HCT116 (cell line): ENCODE results near the gene PPFIA2. TPM values are rescaled to one million over a fixed set of nuclear protein-coding genes. Genes with fewer than 3 reads are reported as not detected.

Experiments used
- ATAC-seq: fragments of 200-7000 bp; cut with Tn5 transposase; 2 replicates; pipeline ENCODE4 v1.9.1; 2020; ENCODE audit warnings: mild to moderate bottlenecking, moderate library complexity
- BruUV-seq: library from RNA; stranded (reverse); fragments of 400-500 nt; replicated peaks from 2 replicates; lab custom pipeline; 2021; lab: Mats Ljungman, UMichigan
- CTCF ChIA-PET: fragments of 300-600 bp; sonication (Branson Sonifier 250); formaldehyde crosslinking; loops from one replicate; lab custom pipeline; 2021; ENCODE audit warnings: antibody characterized with exemption; lab: Charles Lee
- POLR2A ChIA-PET: fragments of 300-600, 350-600 bp; sonication (Branson Sonifier 250); formaldehyde crosslinking; loops from one replicate; lab custom pipeline; 2021; ENCODE audit warnings: antibody characterized with exemption; lab: Charles Lee
- RAD21 ChIA-PET, 2 experiments: fragments of 300-600 bp; sonication (Branson Sonifier 250); formaldehyde crosslinking; loops; one replicate each; lab custom pipeline; 2023; ENCODE audit warnings: low total read pairs in 2 of 2; ENCODE audit not compliant: uncharacterized antibody in 2 of 2, unreplicated experiment in 2 of 2, low non-redundant PET in 1 of 2; lab: Charles Lee
- DNase-seq: peaks from one replicate; pipeline ENCODE4 v3.0.0-alpha.2; 2010; ENCODE audit warnings: low read depth, low spot score
- H2AFZ ChIP-seq: fragments of 200-600 bp; shearing (Covaris generic), sonication (generic); 2 replicates; pipeline ENCODE4 v1.6.1; 2017; ENCODE audit warnings: low read depth, mixed run types, mixed read lengths, antibody characterized with exemption, low read length; ENCODE audit not compliant: poor library complexity, severe bottlenecking
- H3K27ac ChIP-seq: 2 replicates; pipeline ENCODE4 v1.5.1; 2012; ENCODE audit warnings: low read depth, low read length
- H3K27me3 ChIP-seq: fragments of 200-600 bp; sonication (generic); 2 replicates; pipeline ENCODE4 v1.6.1; 2016; ENCODE audit warnings: mixed run types, low read length, mixed read lengths; ENCODE audit not compliant: insufficient read depth
- H3K36me3 ChIP-seq, 2 experiments: fragments of 200-500 bp in 1 of 2; fragments of 200-600 bp in 1 of 2; sonication (Bioruptor generic) in 1 of 2; sonication (generic) in 1 of 2; 2 replicates each; pipeline versions ENCODE4 v1.5.1 to v1.6.1; 2014 to 2016; ENCODE audit warnings: low read length in 2 of 2, inconsistent platforms in 1 of 2, mixed read lengths in 1 of 2, mixed run types in 1 of 2; ENCODE audit not compliant: insufficient read depth in 2 of 2, control insufficient read depth in 1 of 2
- H3K4me1 ChIP-seq, 2 experiments: fragments of 200-600 bp in 1 of 2; sonication (generic) in 1 of 2; 2 replicates each; pipeline versions ENCODE4 v1.5.1 to v1.6.1; 2012 to 2017; ENCODE audit warnings: low read length in 2 of 2, inconsistent platforms in 1 of 2, mild to moderate bottlenecking in 1 of 2, mixed read lengths in 1 of 2, mixed run types in 1 of 2, moderate library complexity in 1 of 2; ENCODE audit not compliant: insufficient read depth in 2 of 2, control insufficient read depth in 1 of 2
- H3K4me2 ChIP-seq: fragments of 200-600 bp; sonication (generic); 2 replicates; pipeline ENCODE4 v1.6.1; 2017; ENCODE audit warnings: mixed run types, low read length, mixed read lengths
- H3K4me3 ChIP-seq, 2 experiments: fragments of 200-600 bp in 1 of 2; sonication (generic) in 1 of 2; replicated peaks in 1 of 2; 2 replicates each; pipeline ENCODE4 v1.5.1; 2011 to 2016; ENCODE audit warnings: low read length in 2 of 2, control low read depth in 1 of 2, low read depth in 1 of 2, mild to moderate bottlenecking in 1 of 2, mixed read lengths in 1 of 2, mixed run types in 1 of 2
- H3K79me2 ChIP-seq: fragments of 200-600 bp; sonication (generic); 2 replicates; pipeline ENCODE4 v1.6.1; 2017; ENCODE audit warnings: mild to moderate bottlenecking, mixed run types, low read length, moderate library complexity, mixed read lengths; ENCODE audit not compliant: insufficient read depth
- H3K9ac ChIP-seq: fragments of 200-600 bp; sonication (generic); 2 replicates; pipeline ENCODE4 v1.6.1; 2016; ENCODE audit warnings: low read length, mixed read lengths
- H3K9me2 ChIP-seq: fragments of 200-600 bp; sonication (generic), shearing (Covaris generic); 2 replicates; pipeline ENCODE4 v1.6.1; 2017; ENCODE audit warnings: mixed run types, mild to moderate bottlenecking, moderate library complexity; ENCODE audit not compliant: insufficient read depth
- H3K9me3 ChIP-seq, 2 experiments: fragments of 200-500 bp in 1 of 2; fragments of 200-600 bp in 1 of 2; sonication (Bioruptor generic) in 1 of 2; sonication (generic) in 1 of 2; 2 replicates each; pipeline ENCODE4 v1.6.1; 2014 to 2017; ENCODE audit warnings: low read length in 2 of 2, mixed read lengths in 2 of 2, inconsistent platforms in 1 of 2, low read depth in 1 of 2, mild to moderate bottlenecking in 1 of 2, mixed run types in 1 of 2, moderate library complexity in 1 of 2; ENCODE audit not compliant: control insufficient read depth in 1 of 2, insufficient read depth in 1 of 2
- H4K20me1 ChIP-seq: fragments of 200-600 bp; sonication (generic), shearing (Covaris generic); 2 replicates; pipeline ENCODE4 v1.6.1; 2017; ENCODE audit warnings: mixed run types, mild to moderate bottlenecking, moderate library complexity; ENCODE audit not compliant: insufficient read depth
- CBX3 ChIP-seq: IDR thresholded peaks from 2 replicates; pipeline ENCODE4 v1.6.1; 2012; ENCODE audit warnings: low read depth
- CEBPB ChIP-seq: IDR thresholded peaks from 2 replicates; pipeline ENCODE4 v1.6.1; 2012; ENCODE audit warnings: low read depth
- CTCF ChIP-seq, 3 experiments: fragments of 200-600 bp in 1 of 3; sonication (generic) in 1 of 3; IDR thresholded peaks in 2 of 3; conservative IDR thresholded peaks in 1 of 3; 2 replicates each; pipeline ENCODE4 v1.5.1; 2012 to 2017; ENCODE audit warnings: low read depth in 2 of 3, low read length in 2 of 3, antibody characterized with exemption in 1 of 3, borderline replicate concordance in 1 of 3, control low read depth in 1 of 3, mild to moderate bottlenecking in 1 of 3, mixed read lengths in 1 of 3, mixed run types in 1 of 3, moderate library complexity in 1 of 3; ENCODE audit not compliant: insufficient read depth in 1 of 3
- ELF1 ChIP-seq: IDR thresholded peaks from 2 replicates; pipeline ENCODE4 v1.6.1; 2012; ENCODE audit warnings: low read depth, borderline replicate concordance
- EZH2phosphoT487 ChIP-seq: fragments of 200-600 bp; IDR thresholded peaks from 2 replicates; pipeline ENCODE4 v1.6.1; 2018; ENCODE audit warnings: antibody characterized with exemption, borderline replicate concordance
- FOSL1 ChIP-seq: IDR thresholded peaks from 2 replicates; pipeline ENCODE4 v1.6.1; 2012; ENCODE audit warnings: low read depth
- JUND ChIP-seq: IDR thresholded peaks from 2 replicates; pipeline ENCODE4 v1.6.1; 2012
- POLR2A ChIP-seq: IDR thresholded peaks from 2 replicates; pipeline ENCODE4 v1.7.0; 2011; ENCODE audit warnings: borderline replicate concordance; ENCODE audit not compliant: insufficient read depth, insufficient read length; ENCODE audit errors: extremely low read depth
- RAD21 ChIP-seq: IDR thresholded peaks from 2 replicates; pipeline ENCODE4 v1.6.1; 2012; ENCODE audit warnings: low read depth, mild to moderate bottlenecking
- SP1 ChIP-seq: IDR thresholded peaks from 2 replicates; pipeline ENCODE4 v1.6.1; 2012; ENCODE audit warnings: low read depth
- SRF ChIP-seq: IDR thresholded peaks from 2 replicates; pipeline ENCODE4 v1.6.1; 2012; ENCODE audit warnings: low read depth
- TCF7L2 ChIP-seq: IDR thresholded peaks from 2 replicates; pipeline ENCODE4 v1.7.0; 2011; ENCODE audit warnings: borderline replicate concordance, inconsistent platforms; ENCODE audit not compliant: insufficient read depth, insufficient read length; ENCODE audit errors: extremely low read depth
- YY1 ChIP-seq: IDR thresholded peaks from 2 replicates; pipeline ENCODE4 v1.6.1; 2011; ENCODE audit warnings: low read length, low read depth, moderate library complexity, mild to moderate bottlenecking; ENCODE audit not compliant: insufficient replicate concordance; ENCODE audit errors: extremely low read depth
- intact Hi-C: fragments of 100-400 bp; cut with micrococcal nuclease; formaldehyde crosslinking; loops from 2 replicates; pipeline ENCODE4 v1.10.0; 2022
- total RNA-seq: library from RNA; stranded (reverse); gene quantifications from one replicate; pipeline ENCODE4 v1.2.1, GENCODE V29; 2021; ENCODE audit not compliant: unreplicated experiment
- TF ChIP-seq, protein P1 (sequence below): IDR thresholded peaks from 2 replicates; pipeline ENCODE4 v1.6.1; 2012
- TF ChIP-seq, protein P2 (sequence below): IDR thresholded peaks from 2 replicates; pipeline ENCODE4 v1.6.1; 2011; ENCODE audit warnings: mild to moderate bottlenecking, low read length, moderate library complexity; ENCODE audit not compliant: insufficient replicate concordance; ENCODE audit errors: extremely low read depth

PPFIA2 gene
- total RNA-seq, 1 experiment from 2014 or later: not detected

GRCh38 chr12:81727391-81727790, 31.8 kb downstream of the PPFIA2 start:
- ChIA-PET RAD21 (no interaction called here), CTCF (no interaction called here), POLR2A (no interaction called here)
- Histone ChIP-seq H2AFZ (no peak overlapping the region), H3K36me3 (no peaks in the 10 kb centered on the region), H3K4me2 (no peak overlapping the region), H3K9me3 (no peaks in the 10 kb centered on the region), H3K27ac (no peak overlapping the region), H4K20me1 (no peaks in the 10 kb centered on the region), H3K4me3 (no peak overlapping the region), H3K4me1 (no peaks in the 10 kb centered on the region), H3K9me2 (no peaks in the 10 kb centered on the region), H3K27me3 (no peaks in the 10 kb centered on the region), H3K9ac (no peak overlapping the region), H3K79me2 (no peaks in the 10 kb centered on the region)
- ATAC-seq (no peak), DNase-seq (no peak)
- intact Hi-C loops: no loop called here
- no TSS peak for BruUV-seq
- TF ChIP-seq POLR2A: no peak
- no peak for TF ChIP-seq CEBPB
- TF ChIP-seq JUND: no peak
- no peak for TF ChIP-seq SRF
- TF ChIP-seq YY1: no peak
- TF ChIP-seq EZH2phosphoT487: no peak
- TF ChIP-seq, protein P1, sequence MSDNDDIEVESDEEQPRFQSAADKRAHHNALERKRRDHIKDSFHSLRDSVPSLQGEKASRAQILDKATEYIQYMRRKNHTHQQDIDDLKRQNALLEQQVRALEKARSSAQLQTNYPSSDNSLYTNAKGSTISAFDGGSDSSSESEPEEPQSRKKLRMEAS: no peak
- TF ChIP-seq RAD21: no peak
- TF ChIP-seq CBX3: no peak
- TF ChIP-seq TCF7L2: no peak
- no peak for TF ChIP-seq ELF1
- no peak for TF ChIP-seq CTCF (IDR thresholded peaks at IDR 0.05 in 2 of 3, conservative IDR thresholded peaks at IDR 0.05 in 1 of 3; ENCODE audit: borderline replicate concordance in 1 of 3, insufficient read depth in 1 of 3, low read depth in 2 of 3, low read length in 2 of 3)
- TF ChIP-seq, protein P2, sequence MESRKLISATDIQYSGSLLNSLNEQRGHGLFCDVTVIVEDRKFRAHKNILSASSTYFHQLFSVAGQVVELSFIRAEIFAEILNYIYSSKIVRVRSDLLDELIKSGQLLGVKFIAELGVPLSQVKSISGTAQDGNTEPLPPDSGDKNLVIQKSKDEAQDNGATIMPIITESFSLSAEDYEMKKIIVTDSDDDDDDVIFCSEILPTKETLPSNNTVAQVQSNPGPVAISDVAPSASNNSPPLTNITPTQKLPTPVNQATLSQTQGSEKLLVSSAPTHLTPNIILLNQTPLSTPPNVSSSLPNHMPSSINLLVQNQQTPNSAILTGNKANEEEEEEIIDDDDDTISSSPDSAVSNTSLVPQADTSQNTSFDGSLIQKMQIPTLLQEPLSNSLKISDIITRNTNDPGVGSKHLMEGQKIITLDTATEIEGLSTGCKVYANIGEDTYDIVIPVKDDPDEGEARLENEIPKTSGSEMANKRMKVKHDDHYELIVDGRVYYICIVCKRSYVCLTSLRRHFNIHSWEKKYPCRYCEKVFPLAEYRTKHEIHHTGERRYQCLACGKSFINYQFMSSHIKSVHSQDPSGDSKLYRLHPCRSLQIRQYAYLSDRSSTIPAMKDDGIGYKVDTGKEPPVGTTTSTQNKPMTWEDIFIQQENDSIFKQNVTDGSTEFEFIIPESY: no peak
- no peak for TF ChIP-seq SP1
- no peak for TF ChIP-seq FOSL1
